ENCODE results near the gene FMO3. TPM values are rescaled to one million over a fixed set of nuclear protein-coding genes. Genes with fewer than 3 reads are reported as not detected.
A peak's percentile ranks its signal among the peaks of the same experiment; 100 is the strongest.

The FMO3 gene
- polyA plus RNA-seq, 2 donors = 1.6 to 2.1 TPM

GRCh38 chr1:171142416-171143385 lies 52.0 kb downstream of the FMO3 start:
- no peak overlapping the region for H3K4me3 ChIP-seq (ENCODE audit: low read depth in 1 of 2, low read length in 2 of 2)
- H3K27ac ChIP-seq (ENCODE audit: low read depth in 2 of 2, low read length in 1 of 2) = peak overlapping the region; percentile 62 to 65
- no peaks in the 10 kb centered on the region for H3K9me3 ChIP-seq (ENCODE audit: control insufficient read depth in 2 of 2, insufficient read depth in 1 of 2, low read depth in 1 of 2, low read length in 1 of 2)
- no peaks in the 10 kb centered on the region for H3K36me3 ChIP-seq (ENCODE audit: control insufficient read depth in 2 of 2, insufficient read depth in 2 of 2, low read length in 1 of 2)
- peaks cover 0 to 3% of the 10 kb centered on the region in 2 donors for H3K4me1 ChIP-seq (ENCODE audit: control insufficient read depth in 2 of 2, insufficient read depth in 2 of 2, low read length in 1 of 2)
- 51 to 54% methylated on average over 8 of the region's 8 CpGs for WGBS, 2 donors
- no peaks in the 10 kb centered on the region for H3K27me3 ChIP-seq (ENCODE audit: control insufficient read depth in 1 of 2, insufficient read depth in 2 of 2, low read length in 2 of 2)

DNA sequence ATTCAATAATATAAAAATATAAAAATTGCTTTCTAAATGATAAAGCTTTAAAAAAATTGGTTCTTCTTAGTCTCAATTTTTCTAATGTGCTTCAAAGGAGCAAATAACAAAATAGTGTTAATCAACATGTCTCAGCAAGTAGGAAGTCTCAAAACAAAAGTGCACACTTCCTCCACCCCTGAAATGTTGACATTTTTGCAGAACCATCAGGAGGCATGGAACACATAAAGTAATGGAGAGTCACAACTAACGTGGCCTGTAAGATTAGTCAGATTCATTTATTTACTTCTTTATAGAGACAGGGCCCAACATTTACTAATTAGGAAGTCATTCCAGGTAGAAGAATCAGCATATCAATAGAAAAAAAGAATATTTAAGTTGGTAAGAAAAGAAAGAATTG lies 59.5 kb downstream of the FMO3 start:
- no peak overlapping the region for H3K27ac ChIP-seq (ENCODE audit: low read depth in 2 of 2, low read length in 1 of 2)

GRCh38 chr1:171152549-171152948 lies 61.8 kb downstream of the FMO3 start:
- Histone ChIP-seq H3K36me3 (ENCODE audit: control insufficient read depth in 2 of 2, insufficient read depth in 2 of 2, low read length in 1 of 2) (no peaks in the 10 kb centered on the region), H3K4me3 (ENCODE audit: low read depth in 1 of 2, low read length in 2 of 2) (no peak overlapping the region), H3K4me1 (ENCODE audit: control insufficient read depth in 2 of 2, insufficient read depth in 2 of 2, low read length in 1 of 2) (no peaks in the 10 kb centered on the region), H3K27ac (ENCODE audit: low read depth in 2 of 2, low read length in 1 of 2) (peak overlapping the region in 1 of 2 donors; percentile 29), H3K9me3 (ENCODE audit: control insufficient read depth in 2 of 2, insufficient read depth in 1 of 2, low read depth in 1 of 2, low read length in 1 of 2) (no peaks in the 10 kb centered on the region), H3K27me3 (ENCODE audit: control insufficient read depth in 1 of 2, insufficient read depth in 2 of 2, low read length in 2 of 2) (no peaks in the 10 kb centered on the region)
- WGBS, 2 donors = 40 to 43% methylated on average over 2 of the region's 2 CpGs

More for the DNA sequence above, 59.5 kb downstream of the FMO3 start:
- no peaks in the 10 kb centered on the region for H3K4me1 ChIP-seq (ENCODE audit: control insufficient read depth in 2 of 2, insufficient read depth in 2 of 2, low read length in 1 of 2)
- whole genome bisulfite sequencing, 2 donors = 34 to 43% methylated on average over 1 of the region's 1 CpG
- no peaks in the 10 kb centered on the region for H3K27me3 ChIP-seq (ENCODE audit: control insufficient read depth in 1 of 2, insufficient read depth in 2 of 2, low read length in 2 of 2)
- no peak overlapping the region for H3K4me3 ChIP-seq (ENCODE audit: low read depth in 1 of 2, low read length in 2 of 2)
- no peaks in the 10 kb centered on the region for H3K36me3 ChIP-seq (ENCODE audit: control insufficient read depth in 2 of 2, insufficient read depth in 2 of 2, low read length in 1 of 2)
- no peaks in the 10 kb centered on the region for H3K9me3 ChIP-seq (ENCODE audit: control insufficient read depth in 2 of 2, insufficient read depth in 1 of 2, low read depth in 1 of 2, low read length in 1 of 2)

DNA sequence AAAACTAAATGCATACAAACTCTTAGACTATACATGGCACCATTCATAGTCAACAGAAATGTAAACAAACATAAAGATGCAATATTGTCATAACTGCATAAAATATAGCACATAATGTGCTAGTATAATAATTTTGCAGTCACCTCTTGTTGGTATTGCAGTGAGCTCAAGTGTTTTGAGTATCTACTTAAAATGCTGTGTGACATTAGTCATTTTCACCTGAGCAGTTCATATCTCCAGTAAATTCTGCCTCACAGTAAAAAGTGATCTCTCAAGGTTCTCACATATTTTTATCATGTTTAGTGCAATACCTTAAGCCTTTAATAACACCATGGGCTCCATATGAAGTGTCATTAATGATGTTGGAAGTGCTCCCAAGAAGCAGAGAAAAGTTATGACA lies 64.8 kb downstream of the FMO3 start:
- Histone ChIP-seq H3K4me3 (ENCODE audit: low read depth in 1 of 2, low read length in 2 of 2) (no peak overlapping the region), H3K9me3 (ENCODE audit: control insufficient read depth in 2 of 2, insufficient read depth in 1 of 2, low read depth in 1 of 2, low read length in 1 of 2) (no peaks in the 10 kb centered on the region), H3K36me3 (ENCODE audit: control insufficient read depth in 2 of 2, insufficient read depth in 2 of 2, low read length in 1 of 2) (no peaks in the 10 kb centered on the region), H3K4me1 (ENCODE audit: control insufficient read depth in 2 of 2, insufficient read depth in 2 of 2, low read length in 1 of 2) (peaks cover 0 to 2% of the 10 kb centered on the region in 2 donors), H3K27me3 (ENCODE audit: control insufficient read depth in 1 of 2, insufficient read depth in 2 of 2, low read length in 2 of 2) (no peaks in the 10 kb centered on the region), H3K27ac (ENCODE audit: low read depth in 2 of 2, low read length in 1 of 2) (no peak overlapping the region)

GRCh38 chr1:171158096-171158495 lies 67.4 kb downstream of the FMO3 start:
- 73 to 79% methylated on average over 5 of the region's 5 CpGs for WGBS, 2 donors
- Histone ChIP-seq H3K9me3 (ENCODE audit: control insufficient read depth in 2 of 2, insufficient read depth in 1 of 2, low read depth in 1 of 2, low read length in 1 of 2) (no peaks in the 10 kb centered on the region), H3K36me3 (ENCODE audit: control insufficient read depth in 2 of 2, insufficient read depth in 2 of 2, low read length in 1 of 2) (no peaks in the 10 kb centered on the region), H3K4me3 (ENCODE audit: low read depth in 1 of 2, low read length in 2 of 2) (no peak overlapping the region), H3K4me1 (ENCODE audit: control insufficient read depth in 2 of 2, insufficient read depth in 2 of 2, low read length in 1 of 2) (peaks cover 0 to 2% of the 10 kb centered on the region in 2 donors), H3K27me3 (ENCODE audit: control insufficient read depth in 1 of 2, insufficient read depth in 2 of 2, low read length in 2 of 2) (no peaks in the 10 kb centered on the region), H3K27ac (ENCODE audit: low read depth in 2 of 2, low read length in 1 of 2) (no peak overlapping the region)

DNA sequence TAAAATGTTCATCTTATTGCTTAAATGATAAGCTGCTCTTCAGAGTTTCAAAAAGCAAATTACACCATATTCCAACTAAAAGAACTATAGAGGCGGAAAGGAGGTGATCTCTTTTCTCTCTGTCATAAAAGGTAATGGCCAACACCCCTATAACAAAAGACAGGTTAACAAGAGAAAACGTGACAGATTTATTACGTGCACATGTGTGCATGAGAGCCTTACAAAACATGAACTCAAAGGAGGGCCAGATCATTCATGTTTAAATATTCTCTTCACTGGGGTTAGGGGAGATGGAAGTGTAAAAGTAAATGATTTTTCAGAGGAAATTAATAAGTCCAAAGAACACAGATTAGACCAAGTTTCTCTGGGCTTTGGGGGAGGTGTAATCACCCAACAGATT lies 67.8 kb downstream of the FMO3 start:
- Histone ChIP-seq H3K27me3 (ENCODE audit: control insufficient read depth in 1 of 2, insufficient read depth in 2 of 2, low read length in 2 of 2) (no peaks in the 10 kb centered on the region), H3K4me3 (ENCODE audit: low read depth in 1 of 2, low read length in 2 of 2) (no peak overlapping the region), H3K4me1 (ENCODE audit: control insufficient read depth in 2 of 2, insufficient read depth in 2 of 2, low read length in 1 of 2) (peaks cover 0 to 2% of the 10 kb centered on the region in 2 donors), H3K27ac (ENCODE audit: low read depth in 2 of 2, low read length in 1 of 2) (no peak overlapping the region), H3K36me3 (ENCODE audit: control insufficient read depth in 2 of 2, insufficient read depth in 2 of 2, low read length in 1 of 2) (no peaks in the 10 kb centered on the region), H3K9me3 (ENCODE audit: control insufficient read depth in 2 of 2, insufficient read depth in 1 of 2, low read depth in 1 of 2, low read length in 1 of 2) (no peaks in the 10 kb centered on the region)
- 83 to 84% methylated on average over 3 of the region's 3 CpGs for WGBS, 2 donors

DNA sequence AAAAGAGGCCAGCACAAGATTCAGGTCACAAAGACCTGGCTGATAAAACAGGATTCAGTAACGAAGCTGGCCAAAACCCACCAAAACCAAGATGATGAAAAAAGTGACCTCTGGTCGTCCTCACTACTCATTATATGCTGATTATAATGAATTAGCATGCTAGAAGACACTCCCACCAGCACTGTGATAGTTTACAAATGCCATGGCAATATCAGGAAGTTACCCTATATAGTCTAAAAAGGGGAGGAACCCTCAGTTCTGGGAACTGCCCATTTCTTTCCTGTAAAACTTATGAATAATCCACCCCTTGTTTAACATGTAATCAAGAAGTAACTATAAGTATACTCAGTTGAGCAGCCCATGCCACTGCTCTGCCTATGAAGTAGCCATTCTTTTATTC lies 68.4 kb downstream of the FMO3 start:
- H3K4me1 ChIP-seq (ENCODE audit: control insufficient read depth in 2 of 2, insufficient read depth in 2 of 2, low read length in 1 of 2) = peaks cover 0 to 2% of the 10 kb centered on the region in 2 donors
- no peak overlapping the region for H3K4me3 ChIP-seq (ENCODE audit: low read depth in 1 of 2, low read length in 2 of 2)
- no peaks in the 10 kb centered on the region for H3K27me3 ChIP-seq (ENCODE audit: control insufficient read depth in 1 of 2, insufficient read depth in 2 of 2, low read length in 2 of 2)
- H3K9me3 ChIP-seq (ENCODE audit: control insufficient read depth in 2 of 2, insufficient read depth in 1 of 2, low read depth in 1 of 2, low read length in 1 of 2) = no peaks in the 10 kb centered on the region
- H3K27ac ChIP-seq (ENCODE audit: low read depth in 2 of 2, low read length in 1 of 2) = no peak overlapping the region
- 78 to 89% methylated on average over 2 of the region's 2 CpGs for WGBS, 2 donors
- H3K36me3 ChIP-seq (ENCODE audit: control insufficient read depth in 2 of 2, insufficient read depth in 2 of 2, low read length in 1 of 2) = no peaks in the 10 kb centered on the region

GRCh38 chr1:171160211-171160610 lies 69.5 kb downstream of the FMO3 start:
- no peaks in the 10 kb centered on the region for H3K36me3 ChIP-seq (ENCODE audit: control insufficient read depth in 2 of 2, insufficient read depth in 2 of 2, low read length in 1 of 2)
- H3K4me1 ChIP-seq (ENCODE audit: control insufficient read depth in 2 of 2, insufficient read depth in 2 of 2, low read length in 1 of 2) = peaks cover 0 to 2% of the 10 kb centered on the region in 2 donors
- peak overlapping the region; percentile 21 to 24 for H3K27ac ChIP-seq (ENCODE audit: low read depth in 2 of 2, low read length in 1 of 2)
- WGBS, 2 donors = 53 to 57% methylated on average over 3 of the region's 3 CpGs
- no peaks in the 10 kb centered on the region for H3K9me3 ChIP-seq (ENCODE audit: control insufficient read depth in 2 of 2, insufficient read depth in 1 of 2, low read depth in 1 of 2, low read length in 1 of 2)
- no peaks in the 10 kb centered on the region for H3K27me3 ChIP-seq (ENCODE audit: control insufficient read depth in 1 of 2, insufficient read depth in 2 of 2, low read length in 2 of 2)
- H3K4me3 ChIP-seq (ENCODE audit: low read depth in 1 of 2, low read length in 2 of 2) = no peak overlapping the region

DNA sequence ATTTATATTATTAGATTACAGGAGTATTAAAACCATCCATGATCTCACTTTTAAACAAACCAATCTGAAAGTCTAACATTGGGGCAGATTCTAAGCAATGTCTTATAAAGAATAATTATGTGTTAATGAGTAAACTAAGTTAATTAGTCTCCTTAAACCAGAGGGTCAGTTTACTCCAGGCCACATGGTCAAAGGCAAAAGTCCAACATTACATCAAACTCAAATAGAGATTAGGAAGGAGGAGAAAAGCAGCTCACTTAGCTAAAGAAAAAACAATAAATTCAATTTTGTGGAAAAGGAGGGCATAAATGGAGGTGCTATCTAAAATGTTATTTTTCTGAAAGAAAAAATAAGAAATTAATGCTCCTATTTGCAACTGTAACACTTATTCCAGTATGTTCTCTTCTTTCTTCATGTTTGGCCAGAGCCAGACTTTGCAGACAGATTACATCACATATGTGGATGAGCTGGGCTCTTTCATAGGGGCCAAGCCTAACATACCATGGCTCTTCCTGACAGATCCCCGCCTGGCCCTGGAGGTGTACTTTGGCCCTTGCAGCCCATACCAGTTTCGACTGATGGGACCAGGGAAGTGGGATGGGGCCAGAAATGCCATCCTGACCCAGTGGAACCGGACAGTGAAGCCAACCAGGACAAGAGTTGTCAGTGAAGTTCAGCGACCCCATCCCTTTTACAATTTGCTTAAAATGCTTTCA lies 70.1 kb downstream of the FMO3 start:
- Histone ChIP-seq H3K4me3 (ENCODE audit: low read depth in 1 of 2, low read length in 2 of 2) (no peak overlapping the region), H3K9me3 (ENCODE audit: control insufficient read depth in 2 of 2, insufficient read depth in 1 of 2, low read depth in 1 of 2, low read length in 1 of 2) (no peaks in the 10 kb centered on the region), H3K27me3 (ENCODE audit: control insufficient read depth in 1 of 2, insufficient read depth in 2 of 2, low read length in 2 of 2) (no peaks in the 10 kb centered on the region), H3K27ac (ENCODE audit: low read depth in 2 of 2, low read length in 1 of 2) (peak overlapping the region in 1 of 2 donors; percentile 6), H3K4me1 (ENCODE audit: control insufficient read depth in 2 of 2, insufficient read depth in 2 of 2, low read length in 1 of 2) (peaks cover 0 to 2% of the 10 kb centered on the region in 2 donors), H3K36me3 (ENCODE audit: control insufficient read depth in 2 of 2, insufficient read depth in 2 of 2, low read length in 1 of 2) (no peaks in the 10 kb centered on the region)
- 72 to 75% methylated on average over 4 of the region's 4 CpGs for WGBS, 2 donors
